Activated CD4-positive, alpha-beta T cell treated with anti-CD3 and anti-CD28 coated beads, Interleukin-2, amount 10 ng/mL, durations not matched to agents 7 days and 5 days (primary cell): Measurements from ENCODE around the gene UGT1A9. TPM values are rescaled to one million over a fixed set of nuclear protein-coding genes. Genes with fewer than 3 reads are reported as not detected.

Experiments used
- CTCF ChIA-PET: fragments of 350-600 bp; sonication (Branson Sonifier 250); formaldehyde crosslinking; loops from one replicate; lab custom pipeline; 2021; ENCODE audit warnings: antibody characterized with exemption; lab: Charles Lee
- POLR2A ChIA-PET: fragments of 350-600 bp; sonication (Branson Sonifier 250); formaldehyde crosslinking; loops from one replicate; lab custom pipeline; 2021; ENCODE audit warnings: antibody characterized with exemption; lab: Charles Lee
- DNase-seq: peaks from one replicate; pipeline ENCODE4 v3.0.0-alpha.2; 2020
- H3K27ac Mint-ChIP-seq: one replicate; pipeline ENCODE4 v1.8.0; 2021; ENCODE audit warnings: mild to moderate bottlenecking, moderate library complexity, mixed read lengths
- H3K27me3 Mint-ChIP-seq: one replicate; pipeline ENCODE4 v1.8.0; 2021; ENCODE audit warnings: mixed read lengths
- H3K36me3 Mint-ChIP-seq: one replicate; pipeline ENCODE4 v1.8.0; 2021; ENCODE audit warnings: low read depth, mixed read lengths
- H3K4me1 Mint-ChIP-seq: one replicate; pipeline ENCODE4 v1.8.0; 2021; ENCODE audit warnings: mixed read lengths
- H3K4me3 Mint-ChIP-seq: one replicate; pipeline ENCODE4 v1.8.0; 2021; ENCODE audit warnings: mild to moderate bottlenecking, moderate library complexity, mixed read lengths
- H3K9me3 Mint-ChIP-seq: one replicate; pipeline ENCODE4 v1.8.0; 2021; ENCODE audit warnings: mixed read lengths
- total RNA-seq, 2 experiments: library from RNA; stranded (reverse); gene quantifications; one replicate each; pipeline ENCODE4 v1.2.3, GENCODE V29; 2021

Gene UGT1A9
- total RNA-seq, 2 experiments from 2014 or later = not detected

DNA sequence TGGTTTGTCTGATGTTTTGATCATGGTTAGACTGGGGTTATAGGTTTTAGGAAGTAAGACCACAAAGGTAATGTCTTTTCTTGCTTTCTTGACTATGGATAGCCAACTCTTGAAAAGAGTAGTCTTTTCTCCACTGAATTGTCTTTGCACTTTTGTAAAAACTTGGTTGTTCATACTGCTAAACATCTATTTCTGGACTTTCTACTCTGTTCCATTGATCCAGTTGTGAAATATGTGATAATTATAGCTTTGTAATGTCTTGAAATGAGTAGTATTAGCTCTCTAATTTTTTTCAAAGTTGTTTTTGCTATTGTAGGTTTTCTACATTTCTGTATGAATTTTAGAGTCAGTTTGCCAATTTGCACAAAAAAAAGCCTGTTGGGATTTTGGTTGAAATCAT lies 13.1 kb upstream of the UGT1A9 start:
- no peaks in the 10 kb centered on the region for H3K4me1 Mint-ChIP-seq

DNA sequence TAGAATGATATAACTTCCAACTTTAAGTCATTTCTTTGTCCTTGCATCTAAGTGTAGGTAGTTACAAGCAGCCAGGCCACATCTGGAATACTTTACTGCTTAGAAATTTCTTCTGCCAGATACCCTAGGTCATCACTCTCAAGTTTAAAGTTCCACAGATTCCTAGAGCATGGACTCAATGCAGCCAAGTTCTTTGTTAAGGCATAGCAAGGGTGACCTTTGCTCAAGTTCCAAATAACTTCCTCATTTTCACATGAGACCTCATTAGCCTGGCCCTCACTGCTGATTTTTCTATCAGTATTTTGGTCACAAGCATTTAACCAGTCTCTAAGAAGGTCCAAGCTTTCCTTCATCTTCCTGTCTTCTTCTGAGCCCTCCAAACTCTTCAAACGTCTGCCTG lies 7.8 kb upstream of the UGT1A9 start:
- H3K9me3 Mint-ChIP-seq = peaks cover 3% of the 10 kb centered on the region
- DNase-seq = no peak
- no peaks in the 10 kb centered on the region for H3K36me3 Mint-ChIP-seq
- ChIA-PET CTCF (no interaction called here), POLR2A (no interaction called here)
- H3K4me1 Mint-ChIP-seq = no peaks in the 10 kb centered on the region
- H3K4me3 Mint-ChIP-seq = no peak overlapping the region
- peaks cover 42% of the 10 kb centered on the region for H3K27me3 Mint-ChIP-seq
- H3K27ac Mint-ChIP-seq = no peak overlapping the region

More for the DNA sequence above, 13.1 kb upstream of the UGT1A9 start:
- ChIA-PET POLR2A (no interaction called here), CTCF (no interaction called here)
- H3K36me3 Mint-ChIP-seq = no peaks in the 10 kb centered on the region
- H3K9me3 Mint-ChIP-seq = no peaks in the 10 kb centered on the region
- H3K27me3 Mint-ChIP-seq = peaks cover 42% of the 10 kb centered on the region
- H3K27ac Mint-ChIP-seq = no peak overlapping the region
- no peak for DNase-seq
- H3K4me3 Mint-ChIP-seq = no peak overlapping the region

DNA sequence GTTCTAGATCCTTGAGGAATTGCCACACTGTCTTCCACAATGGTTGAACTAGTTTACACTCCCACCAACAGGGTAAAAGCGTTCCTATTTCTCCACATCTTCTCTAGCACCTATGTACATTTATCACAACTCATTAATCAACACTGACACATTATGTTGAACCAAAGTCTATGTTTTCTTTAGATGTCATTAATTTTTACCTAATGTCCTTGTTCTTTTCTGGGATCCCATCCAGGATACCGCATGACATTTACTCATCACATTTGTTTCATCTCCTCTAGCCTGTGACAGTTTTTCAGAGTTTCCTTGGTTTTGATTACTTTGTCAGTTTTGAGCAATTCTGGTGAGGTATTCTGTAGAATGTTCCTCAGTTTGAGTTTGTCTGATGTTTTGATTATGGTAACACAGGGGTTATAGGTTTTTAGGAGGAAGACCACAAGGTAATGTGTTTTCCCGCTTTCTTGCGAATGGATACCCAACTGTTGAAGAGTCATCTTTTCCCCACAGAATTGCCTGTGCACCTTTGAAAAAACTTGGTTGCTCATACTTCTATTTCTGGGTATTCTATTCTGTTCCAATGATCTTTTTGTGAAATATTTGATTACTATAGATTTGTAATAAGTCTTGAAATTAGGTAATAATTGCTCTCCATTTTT lies 3.0 kb upstream of the UGT1A9 start:
- Mint-ChIP-seq H3K4me1 (no peaks in the 10 kb centered on the region), H3K9me3 (peaks cover 3% of the 10 kb centered on the region), H3K36me3 (no peaks in the 10 kb centered on the region), H3K4me3 (no peak overlapping the region), H3K27me3 (peaks cover 20% of the 10 kb centered on the region), H3K27ac (no peak overlapping the region)
- no peak for DNase-seq
- ChIA-PET POLR2A (no interaction called here), CTCF (no interaction called here)

DNA sequence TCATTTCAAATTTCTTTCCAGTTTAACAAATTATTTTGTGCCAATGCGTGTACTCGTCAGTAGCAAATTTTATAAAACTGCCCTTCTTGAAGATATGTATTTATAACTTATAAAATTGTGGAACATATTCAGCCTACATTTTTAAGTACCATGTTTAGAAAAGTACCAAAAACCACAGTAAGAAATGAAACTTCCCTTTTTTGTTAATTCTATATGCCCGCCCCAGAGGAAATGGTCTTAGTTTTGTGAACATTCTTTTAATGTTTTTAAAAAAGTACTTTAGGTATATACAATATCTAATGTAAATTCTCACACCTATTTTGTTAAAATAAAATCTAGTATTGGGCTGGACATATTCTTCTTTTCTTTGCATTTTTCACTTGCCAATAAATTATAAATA lies 1.2 kb downstream of the UGT1A9 start:
- H3K27me3 Mint-ChIP-seq = peaks cover 24% of the 10 kb centered on the region
- no peak for DNase-seq
- ChIA-PET POLR2A (no interaction called here), CTCF (no interaction called here)
- H3K36me3 Mint-ChIP-seq = no peaks in the 10 kb centered on the region
- no peaks in the 10 kb centered on the region for H3K4me1 Mint-ChIP-seq
- no peak overlapping the region for H3K4me3 Mint-ChIP-seq
- H3K9me3 Mint-ChIP-seq = no peaks in the 10 kb centered on the region
- H3K27ac Mint-ChIP-seq = no peak overlapping the region

DNA sequence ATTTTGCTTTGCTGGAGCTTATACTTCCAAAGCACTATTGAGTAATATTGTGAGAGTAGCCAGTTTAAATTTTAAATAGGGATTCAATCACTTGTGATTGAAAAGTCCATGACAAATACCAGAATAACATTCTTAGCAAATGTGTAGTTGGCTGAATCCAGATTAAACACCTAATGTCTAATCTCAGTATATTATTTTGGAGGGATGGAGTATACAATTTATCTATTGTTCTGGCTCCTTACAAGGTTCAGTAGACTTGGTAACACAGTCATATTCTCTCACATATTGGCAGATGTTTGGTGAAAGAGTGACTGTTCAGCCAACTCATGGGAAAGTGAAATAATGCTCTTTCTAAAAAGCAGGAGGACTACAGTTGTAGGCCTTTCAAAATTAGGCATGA lies 2.2 kb downstream of the UGT1A9 start:
- Mint-ChIP-seq H3K36me3 (no peaks in the 10 kb centered on the region), H3K9me3 (no peaks in the 10 kb centered on the region), H3K4me1 (no peaks in the 10 kb centered on the region), H3K27me3 (peaks cover 29% of the 10 kb centered on the region), H3K27ac (no peak overlapping the region), H3K4me3 (no peak overlapping the region)
- no peak for DNase-seq
- POLR2A ChIA-PET = no interaction called here
- CTCF ChIA-PET = no interaction called here

DNA sequence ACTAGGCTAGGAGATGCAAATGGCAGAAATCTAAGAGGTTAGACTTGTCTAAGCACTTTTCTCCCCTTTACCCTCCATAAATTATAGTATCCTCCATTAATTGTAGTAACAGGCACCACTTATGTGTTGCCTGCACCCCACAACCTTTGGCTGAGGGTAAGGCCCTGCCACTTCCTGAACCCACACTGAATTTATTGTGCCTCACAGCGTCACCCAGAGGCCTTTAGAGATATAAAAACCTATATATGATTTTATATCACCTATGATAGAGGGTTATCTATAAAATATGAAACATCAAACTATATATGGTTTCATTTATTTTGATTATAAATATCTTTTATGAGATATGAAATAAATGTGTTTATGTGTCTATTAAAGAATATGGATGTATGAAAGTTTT lies 2.6 kb downstream of the UGT1A9 start:
- no peaks in the 10 kb centered on the region for H3K4me1 Mint-ChIP-seq
- peaks cover 32% of the 10 kb centered on the region for H3K27me3 Mint-ChIP-seq
- ChIA-PET POLR2A (no interaction called here), CTCF (no interaction called here)
- H3K9me3 Mint-ChIP-seq = no peaks in the 10 kb centered on the region
- no peak overlapping the region for H3K4me3 Mint-ChIP-seq
- no peak overlapping the region for H3K27ac Mint-ChIP-seq
- H3K36me3 Mint-ChIP-seq = no peaks in the 10 kb centered on the region
- no peak for DNase-seq

DNA sequence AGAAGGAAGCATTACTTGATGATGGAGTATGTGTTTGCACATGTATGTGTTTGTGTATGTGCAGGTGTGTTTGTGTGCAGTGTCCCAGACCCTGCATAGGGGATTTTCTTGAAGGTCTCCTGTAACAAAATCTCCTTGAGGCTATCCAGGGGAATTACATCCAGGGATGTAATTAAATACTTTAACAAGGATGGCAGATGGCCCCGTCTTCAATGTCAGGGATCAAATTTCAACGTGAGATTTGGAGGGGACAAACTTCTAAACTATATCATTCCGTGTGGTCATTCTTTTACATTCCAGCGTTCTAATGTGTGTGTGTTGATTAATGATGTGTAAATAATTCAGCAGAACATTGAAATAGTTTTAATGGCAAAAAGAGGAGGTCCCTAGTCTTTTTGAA lies 3.3 kb downstream of the UGT1A9 start:
- no peak overlapping the region for H3K27ac Mint-ChIP-seq
- no peak for DNase-seq
- no peaks in the 10 kb centered on the region for H3K4me1 Mint-ChIP-seq
- H3K27me3 Mint-ChIP-seq = peaks cover 31% of the 10 kb centered on the region
- no peak overlapping the region for H3K4me3 Mint-ChIP-seq
- H3K9me3 Mint-ChIP-seq = no peaks in the 10 kb centered on the region
- no peaks in the 10 kb centered on the region for H3K36me3 Mint-ChIP-seq
- ChIA-PET POLR2A (no interaction called here), CTCF (no interaction called here)

DNA sequence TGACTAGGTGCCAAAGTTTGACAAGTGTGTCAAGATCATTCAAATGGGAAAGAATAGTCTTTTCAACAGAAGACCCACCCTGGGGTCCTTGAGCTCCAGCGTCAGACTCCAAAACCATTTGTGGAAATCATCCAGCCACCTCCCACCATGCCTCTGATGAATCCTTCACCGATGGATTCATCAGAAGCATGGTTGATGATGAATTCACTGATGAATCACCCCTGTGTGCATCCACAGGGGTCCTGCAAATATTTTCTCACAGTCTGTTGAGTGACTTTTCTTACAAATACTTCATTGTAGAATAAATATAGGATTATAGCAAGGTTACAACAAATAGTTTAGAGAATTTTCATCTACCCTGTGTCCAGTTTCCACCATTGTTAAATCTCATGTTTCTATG lies 4.3 kb downstream of the UGT1A9 start:
- peaks cover 25% of the 10 kb centered on the region for H3K27me3 Mint-ChIP-seq
- H3K27ac Mint-ChIP-seq = no peak overlapping the region
- no peaks in the 10 kb centered on the region for H3K9me3 Mint-ChIP-seq
- POLR2A ChIA-PET = no interaction called here
- no peaks in the 10 kb centered on the region for H3K4me1 Mint-ChIP-seq
- H3K4me3 Mint-ChIP-seq = no peak overlapping the region
- no peaks in the 10 kb centered on the region for H3K36me3 Mint-ChIP-seq
- CTCF ChIA-PET = no interaction called here
- DNase-seq = no peak

DNA sequence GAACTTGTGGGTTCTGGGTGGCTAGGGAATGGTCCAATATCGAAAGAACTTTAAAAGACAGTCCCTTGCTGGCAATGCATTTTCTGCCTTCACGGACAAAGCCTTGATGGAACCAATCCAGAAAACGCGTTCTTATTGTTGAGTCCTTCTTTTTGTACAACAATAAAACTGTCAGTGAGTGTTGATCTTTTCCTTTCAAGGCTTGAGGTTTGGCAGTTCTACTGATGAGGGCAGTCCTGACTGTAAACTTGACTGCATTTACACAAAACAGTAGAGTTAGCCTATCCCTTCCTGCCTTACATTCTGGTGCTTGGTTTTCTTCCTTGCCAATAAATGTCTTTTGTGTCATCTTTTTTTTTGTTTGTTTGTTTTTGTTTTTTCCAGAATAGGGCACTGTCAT lies 7.5 kb downstream of the UGT1A9 start:
- no peaks in the 10 kb centered on the region for H3K36me3 Mint-ChIP-seq
- no peak for DNase-seq
- no peaks in the 10 kb centered on the region for H3K9me3 Mint-ChIP-seq
- CTCF ChIA-PET = no interaction called here
- no peaks in the 10 kb centered on the region for H3K4me1 Mint-ChIP-seq
- peaks cover 30% of the 10 kb centered on the region for H3K27me3 Mint-ChIP-seq
- no peak overlapping the region for H3K4me3 Mint-ChIP-seq
- POLR2A ChIA-PET = no interaction called here
- H3K27ac Mint-ChIP-seq = no peak overlapping the region

DNA sequence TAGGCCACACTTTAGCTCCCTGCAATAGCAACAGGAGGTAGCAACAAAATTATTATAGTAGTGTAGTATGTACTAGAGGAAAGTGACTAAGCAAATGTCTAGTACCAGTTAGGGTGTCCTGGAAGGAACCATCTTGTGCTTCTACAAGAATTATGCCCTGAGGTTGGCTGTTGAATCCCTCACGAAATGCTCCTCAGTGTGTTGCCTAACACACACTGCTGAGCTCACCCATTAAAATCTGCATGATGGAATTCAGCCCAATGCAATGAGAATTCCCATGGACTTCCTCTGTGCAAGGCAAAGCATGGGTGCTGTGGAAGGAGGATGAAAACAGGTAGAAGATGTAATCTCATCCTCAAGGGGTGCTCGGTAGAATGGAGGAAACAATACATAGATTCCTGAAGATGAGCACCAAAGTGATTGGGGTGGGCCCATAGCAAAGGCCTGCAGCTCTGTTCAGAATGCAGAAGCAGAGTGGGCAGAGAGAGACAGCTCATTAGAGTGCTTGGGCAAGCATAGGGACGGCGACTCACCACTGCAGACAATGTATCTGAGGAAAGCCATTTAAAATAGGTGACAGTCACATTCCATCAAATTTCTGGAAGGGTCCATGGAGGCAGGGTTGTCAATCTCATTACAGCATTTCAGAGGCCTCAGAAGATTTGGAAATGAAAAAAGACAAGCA lies 8.8 kb downstream of the UGT1A9 start:
- POLR2A ChIA-PET = no interaction called here
- no peak for DNase-seq
- Mint-ChIP-seq H3K27ac (no peak overlapping the region), H3K4me1 (no peaks in the 10 kb centered on the region), H3K4me3 (no peak overlapping the region), H3K9me3 (no peaks in the 10 kb centered on the region), H3K36me3 (no peaks in the 10 kb centered on the region), H3K27me3 (peaks cover 32% of the 10 kb centered on the region)
- CTCF ChIA-PET = no interaction called here

DNA sequence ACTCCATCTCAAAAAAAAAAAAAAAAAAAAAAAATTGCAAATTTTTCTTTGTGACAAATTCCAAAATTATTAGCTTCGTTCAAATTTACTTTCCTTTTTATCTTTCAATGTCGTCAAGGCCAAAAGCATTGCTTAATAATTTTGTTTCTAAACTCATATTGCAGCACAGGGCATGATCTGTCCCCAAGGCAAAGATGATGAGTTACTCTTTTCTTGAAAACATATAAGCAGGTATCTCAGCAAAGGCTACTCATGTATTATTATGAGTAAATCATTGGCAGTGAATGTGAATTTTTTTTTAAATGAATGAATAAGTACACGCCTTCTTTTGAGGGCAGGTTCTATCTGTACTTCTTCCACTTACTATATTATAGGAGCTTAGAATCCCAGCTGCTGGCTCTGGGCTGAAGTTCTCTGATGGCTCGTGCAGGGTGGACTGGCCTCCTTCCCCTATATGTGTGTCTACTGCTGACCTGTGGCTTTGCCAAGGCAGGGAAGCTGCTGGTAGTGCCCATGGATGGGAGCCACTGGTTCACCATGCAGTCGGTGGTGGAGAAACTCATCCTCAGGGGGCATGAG lies 9.9 kb downstream of the UGT1A9 start, which contains the start of gene UGT1A7:
TSS of gene UGT1A7 (plus strand) at position 381 of the 579 bp plus-strand sequence. CDS start at position 418, 37 bp downstream.
- ChIA-PET CTCF (no interaction called here), POLR2A (no interaction called here)
- H3K9me3 Mint-ChIP-seq = no peaks in the 10 kb centered on the region
- no peaks in the 10 kb centered on the region for H3K4me1 Mint-ChIP-seq
- no peak within 1 kb of the TSS for H3K4me3 Mint-ChIP-seq
- no peak within 1 kb of the TSS for H3K27ac Mint-ChIP-seq
- peaks cover 28% of the 10 kb centered on the region for H3K27me3 Mint-ChIP-seq
- no peak for DNase-seq
- no peaks in the 10 kb centered on the region for H3K36me3 Mint-ChIP-seq

DNA sequence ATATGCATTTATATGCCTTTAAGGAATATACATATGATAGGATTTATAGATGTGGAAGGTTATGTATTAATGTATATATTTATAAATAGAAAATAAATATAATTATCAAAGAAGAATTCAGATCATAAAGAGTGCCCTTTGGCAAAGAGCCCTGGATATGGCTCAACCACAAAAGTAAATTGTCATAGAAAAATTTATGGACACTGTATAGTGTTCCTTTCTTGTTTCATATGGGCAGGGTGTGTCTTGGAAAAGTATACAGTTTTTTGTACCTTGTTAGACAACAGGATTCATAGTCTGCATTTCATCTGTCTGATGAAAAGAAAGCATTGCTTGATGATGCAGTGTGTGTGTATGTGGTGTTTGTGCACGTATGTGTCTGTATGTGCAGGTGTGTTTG lies 12.9 kb downstream of the UGT1A9 start:
- H3K4me1 Mint-ChIP-seq = no peaks in the 10 kb centered on the region
- H3K4me3 Mint-ChIP-seq = no peak overlapping the region
- DNase-seq = no peak
- H3K27ac Mint-ChIP-seq = no peak overlapping the region
- H3K9me3 Mint-ChIP-seq = no peaks in the 10 kb centered on the region
- H3K27me3 Mint-ChIP-seq = peaks cover 10% of the 10 kb centered on the region
- ChIA-PET CTCF (no interaction called here), POLR2A (no interaction called here)
- H3K36me3 Mint-ChIP-seq = no peaks in the 10 kb centered on the region

DNA sequence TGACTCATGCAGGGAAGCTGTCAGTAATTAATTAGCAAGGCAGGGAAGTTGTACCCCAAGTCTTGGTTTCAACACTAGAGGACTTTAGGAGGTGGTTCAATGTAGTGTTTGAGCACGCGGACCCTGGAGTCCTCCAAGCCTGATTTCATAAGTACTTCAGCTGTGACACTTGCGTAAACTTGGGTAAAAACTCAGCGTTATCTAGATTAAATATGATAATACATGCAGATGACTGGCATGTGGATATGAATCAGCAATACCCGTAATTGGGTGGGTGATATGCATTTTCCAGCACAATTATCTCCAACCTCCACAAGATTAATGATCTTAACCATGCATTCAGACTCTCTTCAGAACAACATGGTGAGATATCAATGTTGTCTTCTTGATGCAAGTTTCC lies 15.2 kb downstream of the UGT1A9 start:
- no peak for DNase-seq
- H3K4me1 Mint-ChIP-seq = no peaks in the 10 kb centered on the region
- POLR2A ChIA-PET = no interaction called here
- no peaks in the 10 kb centered on the region for H3K9me3 Mint-ChIP-seq
- no peak overlapping the region for H3K27ac Mint-ChIP-seq
- H3K27me3 Mint-ChIP-seq = peaks cover 12% of the 10 kb centered on the region
- H3K4me3 Mint-ChIP-seq = no peak overlapping the region
- no peaks in the 10 kb centered on the region for H3K36me3 Mint-ChIP-seq
- CTCF ChIA-PET = interaction anchor here (1.0 kb wide), 1 partner anchor 13 kb away, joined by 3 read pairs; no protein-coding TSS in a partner anchor
